HG02610 (cell line): Measurements from ENCODE around the gene MOCOS.
A peak's percentile ranks its signal among the peaks of the same experiment; 100 is the strongest.
"Not testable (repeated sequence)": the region's sequence is repeated elsewhere in the genome, so short reads cannot be mapped to it uniquely, and the experiment has no call there.

Experiments
- ATAC-seq: cut with Tn5 transposase; IDR thresholded peaks from one replicate; pipeline ENCODE4 v1.9.1; 2021; ENCODE audit warnings: mild to moderate bottlenecking, moderate library complexity; ENCODE audit not compliant: unreplicated experiment

The MOCOS gene

GRCh38 chr18:36197511-36198166, 10.3 kb downstream of the MOCOS start:
- ATAC-seq = no peak

GRCh38 chr18:36199691-36200295, 12.5 kb downstream of the MOCOS start:
- ATAC-seq = no peak

- ATAC-seq = no peak
Measured at GRCh38 chr18:36200354-36200771, 13.1 kb downstream of the MOCOS start.

- ATAC-seq = no peak
Measured at GRCh38 chr18:36201765-36202164, 14.5 kb downstream of the MOCOS start.

GRCh38 chr18:36203360-36203895, 16.1 kb downstream of the MOCOS start:
- ATAC-seq = no peak

GRCh38 chr18:36205166-36205565, 17.9 kb downstream of the MOCOS start:
- ATAC-seq = no peak

- no peak for ATAC-seq
Measured at GRCh38 chr18:36207303-36207702, 20.0 kb downstream of the MOCOS start.

GRCh38 chr18:36207969-36208368, 20.7 kb downstream of the MOCOS start:
- ATAC-seq = not testable (repeated sequence)

GRCh38 chr18:36211612-36212065, 24.3 kb downstream of the MOCOS start:
- ATAC-seq = peak; percentile 76

- ATAC-seq = no peak
Measured at GRCh38 chr18:36212301-36213171, 25.2 kb downstream of the MOCOS start.

- ATAC-seq = no peak
Measured at GRCh38 chr18:36214811-36215210, 27.5 kb downstream of the MOCOS start.

- no peak for ATAC-seq
Measured at GRCh38 chr18:36215577-36215976, 28.3 kb downstream of the MOCOS start.

GRCh38 chr18:36217348-36217747, 30.1 kb downstream of the MOCOS start:
- ATAC-seq = no peak

GRCh38 chr18:36229188-36229587, 41.9 kb downstream of the MOCOS start:
- no peak for ATAC-seq

- not testable (repeated sequence) for ATAC-seq
Measured at GRCh38 chr18:36240510-36240909, 53.2 kb downstream of the MOCOS start.

- ATAC-seq = no peak
Measured at GRCh38 chr18:36241831-36242230, 54.5 kb downstream of the MOCOS start.

GRCh38 chr18:36247036-36247435, 59.7 kb downstream of the MOCOS start:
- no peak for ATAC-seq

- ATAC-seq = no peak
Measured at GRCh38 chr18:36249392-36249791, 62.1 kb downstream of the MOCOS start.

GRCh38 chr18:36250827-36251226, 63.5 kb downstream of the MOCOS start:
- no peak for ATAC-seq

GRCh38 chr18:36255072-36255698, 67.9 kb downstream of the MOCOS start:
- ATAC-seq = no peak

- no peak for ATAC-seq
Measured at GRCh38 chr18:36256094-36256493, 68.8 kb downstream of the MOCOS start.
